Ishikawa (cell line): Measurements from ENCODE around the gene GNGT1.

Experiments used
- CEBPB ChIP-seq: IDR thresholded peaks from 2 replicates; pipeline ENCODE4 v1.6.1; 2012
- CREB1 ChIP-seq: IDR thresholded peaks from 2 replicates; pipeline ENCODE4 v1.6.1; 2012; ENCODE audit warnings: low read depth
- EGR1 ChIP-seq: IDR thresholded peaks from 2 replicates; pipeline ENCODE4 v1.6.1; 2012
- EP300 ChIP-seq: IDR thresholded peaks from 2 replicates; pipeline ENCODE4 v1.6.1; 2012; ENCODE audit warnings: borderline replicate concordance
- FOXM1 ChIP-seq: IDR thresholded peaks from 2 replicates; pipeline ENCODE4 v1.6.1; 2012; ENCODE audit warnings: low read depth, borderline replicate concordance
- NFIC ChIP-seq: IDR thresholded peaks from 2 replicates; pipeline ENCODE4 v1.6.1; 2012
- RAD21 ChIP-seq: IDR thresholded peaks from 2 replicates; pipeline ENCODE4 v1.6.1; 2012; ENCODE audit warnings: low read depth
- TAF1 ChIP-seq: IDR thresholded peaks from 2 replicates; pipeline ENCODE4 v1.6.1; 2012; ENCODE audit warnings: low read depth, mild to moderate bottlenecking
- TCF12 ChIP-seq: IDR thresholded peaks from 2 replicates; pipeline ENCODE4 v1.6.1; 2012; ENCODE audit warnings: low read depth
- TEAD4 ChIP-seq: IDR thresholded peaks from 2 replicates; pipeline ENCODE4 v1.6.1; 2012
- YY1 ChIP-seq: IDR thresholded peaks from 2 replicates; pipeline ENCODE4 v1.6.1; 2012; ENCODE audit warnings: low read depth
- ZBTB7A ChIP-seq: IDR thresholded peaks from 2 replicates; pipeline ENCODE4 v1.6.1; 2012; ENCODE audit warnings: low read depth
- TF ChIP-seq, protein P1 (sequence below): IDR thresholded peaks from 2 replicates; pipeline ENCODE4 v1.6.1; 2012
- TF ChIP-seq, protein P2 (sequence below): IDR thresholded peaks from 2 replicates; pipeline ENCODE4 v1.6.1; 2012; ENCODE audit warnings: low read depth, mild to moderate bottlenecking
- TF ChIP-seq, protein P3 (sequence below): IDR thresholded peaks from 2 replicates; pipeline ENCODE4 v1.6.1; 2012

Gene GNGT1

DNA sequence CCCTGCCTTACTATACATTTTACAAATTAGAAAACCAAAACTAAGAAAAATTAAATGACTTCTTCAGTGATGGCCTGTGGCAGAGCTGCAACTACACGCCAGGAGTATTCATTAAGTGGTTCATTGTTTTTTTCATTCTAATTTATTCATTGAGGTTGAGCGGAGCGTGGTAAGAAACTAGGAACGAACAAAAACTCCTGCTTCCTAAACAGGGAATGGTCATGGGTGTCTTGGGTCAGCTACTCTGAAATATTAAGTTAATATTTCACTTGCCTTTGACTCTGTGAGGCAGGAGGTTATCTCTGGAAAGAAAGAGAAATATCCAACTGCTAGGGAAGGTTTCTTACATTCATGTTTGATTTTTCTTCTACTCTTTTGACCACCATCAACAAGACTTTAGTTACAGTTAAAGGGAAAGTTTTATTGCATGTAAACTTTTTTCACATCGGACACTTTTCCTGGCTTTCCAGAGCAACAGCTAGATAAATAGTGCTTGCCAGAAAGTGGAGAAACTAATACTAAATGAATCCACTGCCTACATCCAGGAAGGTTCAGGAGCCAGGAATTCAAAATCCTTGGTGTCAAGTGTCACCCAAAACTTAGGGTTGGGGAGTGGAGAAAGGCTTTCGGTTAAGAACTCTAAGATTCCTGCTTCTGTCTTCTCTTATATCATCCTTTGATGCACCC, 14.3 kb downstream of the GNGT1 start:
- TF ChIP-seq, protein P1, sequence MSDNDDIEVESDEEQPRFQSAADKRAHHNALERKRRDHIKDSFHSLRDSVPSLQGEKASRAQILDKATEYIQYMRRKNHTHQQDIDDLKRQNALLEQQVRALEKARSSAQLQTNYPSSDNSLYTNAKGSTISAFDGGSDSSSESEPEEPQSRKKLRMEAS: no peak
- TF ChIP-seq EGR1 (no peak), CREB1 (no peak), CEBPB (no peak), ZBTB7A (no peak), RAD21 (no peak), FOXM1 (no peak), EP300 (no peak), NFIC (no peak), TCF12 (no peak), YY1 (no peak), TEAD4 (no peak)
- TF ChIP-seq, protein P2, sequence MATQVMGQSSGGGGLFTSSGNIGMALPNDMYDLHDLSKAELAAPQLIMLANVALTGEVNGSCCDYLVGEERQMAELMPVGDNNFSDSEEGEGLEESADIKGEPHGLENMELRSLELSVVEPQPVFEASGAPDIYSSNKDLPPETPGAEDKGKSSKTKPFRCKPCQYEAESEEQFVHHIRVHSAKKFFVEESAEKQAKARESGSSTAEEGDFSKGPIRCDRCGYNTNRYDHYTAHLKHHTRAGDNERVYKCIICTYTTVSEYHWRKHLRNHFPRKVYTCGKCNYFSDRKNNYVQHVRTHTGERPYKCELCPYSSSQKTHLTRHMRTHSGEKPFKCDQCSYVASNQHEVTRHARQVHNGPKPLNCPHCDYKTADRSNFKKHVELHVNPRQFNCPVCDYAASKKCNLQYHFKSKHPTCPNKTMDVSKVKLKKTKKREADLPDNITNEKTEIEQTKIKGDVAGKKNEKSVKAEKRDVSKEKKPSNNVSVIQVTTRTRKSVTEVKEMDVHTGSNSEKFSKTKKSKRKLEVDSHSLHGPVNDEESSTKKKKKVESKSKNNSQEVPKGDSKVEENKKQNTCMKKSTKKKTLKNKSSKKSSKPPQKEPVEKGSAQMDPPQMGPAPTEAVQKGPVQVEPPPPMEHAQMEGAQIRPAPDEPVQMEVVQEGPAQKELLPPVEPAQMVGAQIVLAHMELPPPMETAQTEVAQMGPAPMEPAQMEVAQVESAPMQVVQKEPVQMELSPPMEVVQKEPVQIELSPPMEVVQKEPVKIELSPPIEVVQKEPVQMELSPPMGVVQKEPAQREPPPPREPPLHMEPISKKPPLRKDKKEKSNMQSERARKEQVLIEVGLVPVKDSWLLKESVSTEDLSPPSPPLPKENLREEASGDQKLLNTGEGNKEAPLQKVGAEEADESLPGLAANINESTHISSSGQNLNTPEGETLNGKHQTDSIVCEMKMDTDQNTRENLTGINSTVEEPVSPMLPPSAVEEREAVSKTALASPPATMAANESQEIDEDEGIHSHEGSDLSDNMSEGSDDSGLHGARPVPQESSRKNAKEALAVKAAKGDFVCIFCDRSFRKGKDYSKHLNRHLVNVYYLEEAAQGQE: no peak

DNA sequence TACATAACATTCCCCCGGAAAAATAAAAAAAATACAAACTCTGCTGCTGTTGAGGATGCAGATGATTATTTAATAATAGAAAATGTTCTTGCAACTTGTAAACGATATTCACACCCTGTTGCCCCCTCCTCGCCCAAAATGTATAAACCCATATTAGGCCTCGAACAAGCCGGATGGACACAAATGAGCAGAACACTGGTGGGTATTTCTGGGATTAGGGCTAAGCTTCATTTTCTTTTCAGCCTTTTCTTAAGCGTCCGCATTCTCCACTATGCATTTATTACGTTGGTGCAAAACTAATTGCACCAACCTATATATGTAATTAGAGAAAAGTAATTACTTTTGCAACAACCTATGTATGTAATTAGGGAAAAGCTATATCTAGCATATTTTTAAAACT, 14.8 kb downstream of the GNGT1 start:
- TF ChIP-seq, protein P2: no peak
- TF ChIP-seq EGR1: no peak
- TF ChIP-seq CEBPB: no peak
- TF ChIP-seq TEAD4: no peak

DNA sequence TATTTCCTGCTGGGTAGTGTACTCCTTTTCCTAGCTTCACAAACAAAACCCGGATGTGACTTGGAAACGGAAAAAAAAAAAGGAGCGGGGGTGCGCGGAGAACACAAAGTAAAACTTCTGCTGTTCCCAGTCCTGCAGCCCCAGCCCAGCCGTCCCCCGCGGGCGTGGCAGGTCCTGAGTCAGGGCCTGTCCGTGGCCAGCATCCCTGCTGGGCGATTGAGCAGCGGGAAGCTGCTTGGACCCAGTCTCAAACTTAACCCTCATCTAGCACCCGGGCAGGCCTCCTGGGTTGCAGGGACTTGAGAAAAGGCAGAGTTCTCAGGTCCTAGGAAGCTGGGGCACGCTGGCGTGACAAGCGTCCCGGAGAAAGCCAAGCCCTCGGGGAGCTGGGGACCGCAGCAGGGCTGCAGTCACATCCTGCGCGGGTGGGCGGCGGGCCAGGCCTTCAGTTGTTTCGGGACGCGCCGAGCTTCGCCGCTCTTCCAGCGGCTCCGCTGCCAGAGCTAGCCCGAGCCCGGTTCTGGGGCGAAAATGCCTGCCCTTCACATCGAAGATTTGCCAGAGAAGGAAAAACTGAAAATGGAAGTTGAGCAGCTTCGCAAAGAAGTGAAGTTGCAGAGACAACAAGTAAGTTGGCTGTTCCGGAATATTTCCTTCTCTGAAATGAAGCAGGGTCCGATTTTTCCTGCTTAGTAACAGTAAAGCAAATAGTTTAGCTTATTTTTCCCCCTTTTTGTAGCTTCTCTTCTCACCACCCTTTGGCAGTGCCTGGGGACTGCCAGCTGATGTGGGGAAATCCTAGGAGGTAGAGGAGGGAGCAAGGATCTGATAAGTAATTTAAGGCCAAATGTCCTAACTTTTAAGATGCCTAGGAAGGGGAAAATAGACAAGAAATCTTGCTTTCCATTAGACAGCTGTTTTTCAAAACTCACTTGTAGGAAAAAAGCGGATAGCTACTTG, 15.5 kb downstream of the GNGT1 start, which contains the start of gene GNG11:
Gene GNG11 (plus strand): TSS at position 129 of the 960 bp plus-strand sequence. CDS start 403 bp downstream, at position 532.
- TF ChIP-seq FOXM1 (peak; percentile 45), ZBTB7A (no peak), TAF1 (peak; percentile 19; the same call in 1 of the 2 replicates), NFIC (peak; percentile 41), TEAD4 (peak; percentile 11; the same call in 1 of the 2 replicates), TCF12 (peak; percentile 68)

DNA sequence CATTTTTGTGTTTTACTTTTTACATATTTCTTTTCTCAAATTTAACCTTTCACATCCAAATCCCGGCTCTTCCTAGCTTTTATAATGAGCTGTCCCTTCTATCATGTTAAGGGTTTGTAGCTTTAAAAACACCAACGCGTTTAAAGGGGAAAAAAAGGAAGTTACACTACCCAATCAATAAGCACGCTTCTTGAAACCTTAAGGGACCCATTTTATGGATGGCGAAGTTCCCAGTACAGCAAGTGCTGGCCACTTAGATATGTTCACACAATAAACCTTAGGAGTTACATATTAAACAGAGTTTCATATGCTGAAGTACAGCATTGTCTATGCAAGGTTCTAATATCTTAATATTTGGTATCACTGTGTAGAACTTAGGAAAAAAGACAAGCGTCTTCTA, 16.9 kb downstream of the GNGT1 start:
- TF ChIP-seq EP300: no peak
- no peak for TF ChIP-seq RAD21
- TF ChIP-seq, protein P1: no peak
- TF ChIP-seq, protein P2: no peak
- no peak for TF ChIP-seq CEBPB
- TF ChIP-seq, protein P3, sequence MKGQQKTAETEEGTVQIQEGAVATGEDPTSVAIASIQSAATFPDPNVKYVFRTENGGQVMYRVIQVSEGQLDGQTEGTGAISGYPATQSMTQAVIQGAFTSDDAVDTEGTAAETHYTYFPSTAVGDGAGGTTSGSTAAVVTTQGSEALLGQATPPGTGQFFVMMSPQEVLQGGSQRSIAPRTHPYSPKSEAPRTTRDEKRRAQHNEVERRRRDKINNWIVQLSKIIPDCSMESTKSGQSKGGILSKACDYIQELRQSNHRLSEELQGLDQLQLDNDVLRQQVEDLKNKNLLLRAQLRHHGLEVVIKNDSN: no peak

DNA sequence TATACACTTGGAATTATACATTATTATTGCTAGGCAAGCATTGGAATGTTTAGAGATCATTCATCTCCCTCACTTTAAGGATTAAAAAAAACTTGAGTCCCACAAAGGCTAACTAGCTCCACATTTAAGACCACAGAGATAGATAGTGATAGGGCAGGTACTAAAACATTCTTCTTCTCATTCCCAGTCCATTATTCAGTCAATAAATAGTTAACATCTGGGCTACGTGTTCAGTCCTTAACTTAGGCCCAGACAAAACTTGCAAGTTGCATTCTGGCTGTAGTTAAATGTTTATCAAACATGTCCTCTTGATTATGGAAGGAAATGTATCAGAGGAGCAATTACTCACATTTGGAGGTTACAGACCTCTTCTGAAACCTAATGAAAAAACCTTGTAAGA, 17.6 kb downstream of the GNGT1 start:
- no peak for TF ChIP-seq EGR1
- TF ChIP-seq EP300: no peak
- TF ChIP-seq ZBTB7A: no peak
- TF ChIP-seq, protein P2: no peak
- TF ChIP-seq NFIC: no peak
- TF ChIP-seq, protein P3: no peak
- no peak for TF ChIP-seq TAF1
- no peak for TF ChIP-seq TEAD4
